ENCODE data around the gene ANKMY2. TPM values are rescaled to one million over a fixed set of nuclear protein-coding genes. Genes with fewer than 3 reads are reported as not detected.

The ANKMY2 gene
- polyA plus RNA-seq, 1 donor from 2014 or later, result 94.7 TPM

- Histone ChIP-seq H3K9me3 (ENCODE audit: low read length) (no peaks in the 10 kb centered on the region), H3K79me2 (replicated peaks; ENCODE audit: insufficient read depth, low read length) (no peaks in the 10 kb centered on the region), H3K4me3 (ENCODE audit: low read length) (no peak overlapping the region), H3K27me3 (ENCODE audit: insufficient read depth, low read depth, low read length) (no peaks in the 10 kb centered on the region), H4K20me1 (ENCODE audit: insufficient read depth) (no peaks in the 10 kb centered on the region), H3K9me2 (ENCODE audit: insufficient read depth, low read length) (no peaks in the 10 kb centered on the region), H3K27ac (ENCODE audit: low read length) (no peak overlapping the region), H3K9ac (ENCODE audit: low read length) (no peak overlapping the region), H3K36me3 (ENCODE audit: insufficient read depth, low read length) (no peaks in the 10 kb centered on the region), H2AFZ (ENCODE audit: low read depth, low read length) (no peak overlapping the region), H3K4me2 (ENCODE audit: low read length) (no peak overlapping the region), H3F3A (ENCODE audit: insufficient read depth, low read length, poor library complexity, severe bottlenecking) (no peaks in the 10 kb centered on the region)
- TF ChIP-seq RAD21 (conservative IDR thresholded peaks at IDR 0.05) (no peak), EZH2 (IDR thresholded peaks at IDR 0.05; ENCODE audit: borderline replicate concordance, insufficient read depth, low read length, poor library complexity, severe bottlenecking) (no peak), POLR2AphosphoS5 (IDR thresholded peaks at IDR 0.05) (no peak), MXI1 (conservative IDR thresholded peaks at IDR 0.05; ENCODE audit: poor library complexity, severe bottlenecking) (no peak), TAF1 (IDR thresholded peaks at IDR 0.05; ENCODE audit: low read depth) (no peak), EP300 (conservative IDR thresholded peaks at IDR 0.05; ENCODE audit: poor library complexity, severe bottlenecking) (no peak), SMC3 (conservative IDR thresholded peaks at IDR 0.05; ENCODE audit: poor library complexity) (no peak), CTCF (IDR thresholded peaks at IDR 0.05; ENCODE audit: poor library complexity, severe bottlenecking) (no peak), REST (IDR thresholded peaks at IDR 0.05; ENCODE audit: borderline replicate concordance) (no peak)
These were observed 85.9 kb downstream of the ANKMY2 start for GRCh38 chr7:16559497-16560179.

- Histone ChIP-seq H3K9me2 (ENCODE audit: insufficient read depth, low read length) (no peaks in the 10 kb centered on the region), H3K4me3 (ENCODE audit: low read length) (no peak overlapping the region), H3K4me2 (ENCODE audit: low read length) (no peak overlapping the region), H3K36me3 (ENCODE audit: insufficient read depth, low read length) (no peaks in the 10 kb centered on the region), H3K9me3 (ENCODE audit: low read length) (no peaks in the 10 kb centered on the region), H3K27me3 (ENCODE audit: insufficient read depth, low read depth, low read length) (no peaks in the 10 kb centered on the region), H2AFZ (ENCODE audit: low read depth, low read length) (no peak overlapping the region), H3F3A (ENCODE audit: insufficient read depth, low read length, poor library complexity, severe bottlenecking) (no peaks in the 10 kb centered on the region), H3K27ac (ENCODE audit: low read length) (no peak overlapping the region), H3K79me2 (replicated peaks; ENCODE audit: insufficient read depth, low read length) (no peaks in the 10 kb centered on the region), H3K9ac (ENCODE audit: low read length) (no peak overlapping the region), H4K20me1 (ENCODE audit: insufficient read depth) (no peaks in the 10 kb centered on the region)
- TF ChIP-seq EP300 (conservative IDR thresholded peaks at IDR 0.05; ENCODE audit: poor library complexity, severe bottlenecking), result no peak
- no peak for TF ChIP-seq POLR2AphosphoS5 (IDR thresholded peaks at IDR 0.05)
- TF ChIP-seq TAF1 (IDR thresholded peaks at IDR 0.05; ENCODE audit: low read depth), result no peak
- TF ChIP-seq MXI1 (conservative IDR thresholded peaks at IDR 0.05; ENCODE audit: poor library complexity, severe bottlenecking), result no peak
- TF ChIP-seq RAD21 (conservative IDR thresholded peaks at IDR 0.05), result no peak
- TF ChIP-seq CTCF (IDR thresholded peaks at IDR 0.05; ENCODE audit: poor library complexity, severe bottlenecking), result no peak
- no peak for TF ChIP-seq REST (IDR thresholded peaks at IDR 0.05; ENCODE audit: borderline replicate concordance)
- TF ChIP-seq EZH2 (IDR thresholded peaks at IDR 0.05; ENCODE audit: borderline replicate concordance, insufficient read depth, low read length, poor library complexity, severe bottlenecking), result no peak
- no peak for TF ChIP-seq SMC3 (conservative IDR thresholded peaks at IDR 0.05; ENCODE audit: poor library complexity)
These were observed 86.7 kb downstream of the ANKMY2 start for GRCh38 chr7:16558761-16559302.
